Endothelial cell of umbilical vein (primary cell): ENCODE measurements around the gene RTBDN. TPM values are rescaled to one million over a fixed set of nuclear protein-coding genes. Genes with fewer than 3 reads are reported as not detected.

Source experiments
- BruUV-seq: library from RNA; stranded (reverse); fragments of 400-500 nt; replicated peaks from 2 replicates; lab custom pipeline; 2021; lab: Mats Ljungman, UMichigan
- CTCF ChIA-PET: fragments of 300-600, 350-600 bp; sonication (Branson Sonifier 250); formaldehyde crosslinking; loops from one replicate; lab custom pipeline; 2021; ENCODE audit warnings: antibody characterized with exemption, inconsistent platforms; lab: Charles Lee
- POLR2A ChIA-PET: fragments of 300-600, 350-600 bp; sonication (Branson Sonifier 250); formaldehyde crosslinking; loops from one replicate; lab custom pipeline; 2021; ENCODE audit warnings: antibody characterized with exemption, inconsistent platforms; lab: Charles Lee
- DNase-seq: peaks from one replicate; pipeline ENCODE4 v3.0.0-alpha.2; 2011; ENCODE audit warnings: low read depth, low spot score
- FAIRE-seq: peaks from 2 replicates; lab custom pipeline; 2011; peaks lifted over from hg19 to GRCh38; lab: Jason Lieb, UNC
- H2AFZ ChIP-seq: 2 replicates; pipeline ENCODE4 v1.6.0; 2012; ENCODE audit warnings: low read depth, low read length, control low read depth, inconsistent platforms
- H3K27ac ChIP-seq: 2 replicates; pipeline ENCODE4 v1.5.1; 2011; ENCODE audit warnings: low read depth, mild to moderate bottlenecking, control low read depth, low read length, moderate library complexity; ENCODE audit not compliant: insufficient read depth
- H3K27me3 ChIP-seq, 2 experiments: 2 replicates each; pipeline versions ENCODE4 v1.6.0 to v1.6.1; 2011; ENCODE audit warnings: low read length in 2 of 2, mixed read lengths in 1 of 2; ENCODE audit not compliant: control insufficient read depth in 2 of 2, insufficient read depth in 2 of 2
- H3K36me3 ChIP-seq, 2 experiments: 2 replicates in 1 of 2; 3 replicates in 1 of 2; pipeline ENCODE4 v1.5.1; 2011; ENCODE audit warnings: low read length in 2 of 2, mild to moderate bottlenecking in 1 of 2, moderate library complexity in 1 of 2; ENCODE audit not compliant: control insufficient read depth in 2 of 2, insufficient read depth in 2 of 2; ENCODE audit errors: extremely low read depth in 1 of 2
- H3K4me1 ChIP-seq: 3 replicates; pipeline ENCODE4 v1.5.1; 2011; ENCODE audit warnings: mild to moderate bottlenecking, low read length; ENCODE audit not compliant: control insufficient read depth, insufficient read depth; ENCODE audit errors: extremely low read depth
- H3K4me2 ChIP-seq: 2 replicates; pipeline ENCODE4 v1.6.1; 2011; ENCODE audit warnings: low read length, control low read depth, mixed read lengths; ENCODE audit not compliant: insufficient read depth
- H3K4me3 ChIP-seq, 3 experiments: fragments of 200-600 bp in 1 of 3; sonication (generic), shearing (Covaris generic) in 1 of 3; replicated peaks in 1 of 3; 2 replicates each; pipeline ENCODE4 v1.5.1; 2011 to 2016; ENCODE audit warnings: control low read depth in 3 of 3, low read length in 3 of 3, mild to moderate bottlenecking in 2 of 3, inconsistent platforms in 1 of 3, low read depth in 1 of 3, moderate library complexity in 1 of 3; ENCODE audit not compliant: insufficient read depth in 1 of 3
- H3K79me2 ChIP-seq: 2 replicates; pipeline ENCODE4 v1.6.0; 2012; ENCODE audit warnings: low read length, inconsistent platforms; ENCODE audit not compliant: control insufficient read depth, insufficient read depth
- H3K9ac ChIP-seq: replicated peaks from 2 replicates; pipeline ENCODE3; 2011; ENCODE audit warnings: low read length, control low read depth; ENCODE audit not compliant: insufficient read depth; ENCODE audit errors: extremely low read depth
- H3K9me1 ChIP-seq: replicated peaks from 3 replicates; pipeline ENCODE4 v1.6.0; 2011; ENCODE audit warnings: mild to moderate bottlenecking, low read length; ENCODE audit not compliant: control insufficient read depth, insufficient read depth; ENCODE audit errors: extremely low read depth
- H3K9me3 ChIP-seq: replicated peaks from 2 replicates; pipeline ENCODE4 v1.5.1; 2012; ENCODE audit warnings: low read length, inconsistent platforms; ENCODE audit not compliant: control insufficient read depth, insufficient read depth
- H4K20me1 ChIP-seq: replicated peaks from 2 replicates; pipeline ENCODE3; 2011; ENCODE audit warnings: mild to moderate bottlenecking, low read length; ENCODE audit not compliant: control insufficient read depth, insufficient read depth; ENCODE audit errors: extremely low read depth
- FOS ChIP-seq: IDR thresholded peaks from 2 replicates; pipeline ENCODE4 v1.6.1; 2011; ENCODE audit warnings: mild to moderate bottlenecking, low read length, moderate library complexity, borderline replicate concordance; ENCODE audit not compliant: insufficient read depth
- POLR2A ChIP-seq: IDR thresholded peaks from 2 replicates; pipeline ENCODE4 v1.6.1; 2012; ENCODE audit warnings: low read depth, mild to moderate bottlenecking, control low read depth, low read length
- dilution Hi-C: fragments of 300-500 bp; cut with MboI; formaldehyde crosslinking; loops from one replicate; pipeline ENCODE4 v1.15.0; 2019; ENCODE audit warnings: low sequenced_read_pairs; ENCODE audit not compliant: extremely low pct_ligation_motif_present
- intact Hi-C: fragments of 100-400 bp; cut with micrococcal nuclease; formaldehyde crosslinking; loops from one replicate; pipeline ENCODE4 v1.10.0; 2022
- polyA plus RNA-seq, 4 experiments: library from polyadenylated mRNA; depleted of rRNA in 3 of 4; stranded (reverse) in 3 of 4; unstranded in 1 of 4; fragments of >200 nt; gene quantifications; 2 replicates each; pipeline versions ENCODE4 v1.2.1 to v1.2.3, GENCODE V29; 2011 to 2012; ENCODE audit warnings: missing spikeins in 1 of 4
- total RNA-seq: library from RNA; stranded (reverse); gene quantifications from 2 replicates; pipeline ENCODE4 v1.2.3, GENCODE V29; 2021
- TF ChIP-seq, protein P1 (sequence below): IDR thresholded peaks from 2 replicates; pipeline ENCODE4 v1.6.1; 2011; ENCODE audit not compliant: insufficient read depth, insufficient read length

RTBDN gene
- total and polyA plus RNA-seq, 2 donors (not counting 3 experiments of a cell fraction or from before 2014, with no cell fraction given): not detected

DNA sequence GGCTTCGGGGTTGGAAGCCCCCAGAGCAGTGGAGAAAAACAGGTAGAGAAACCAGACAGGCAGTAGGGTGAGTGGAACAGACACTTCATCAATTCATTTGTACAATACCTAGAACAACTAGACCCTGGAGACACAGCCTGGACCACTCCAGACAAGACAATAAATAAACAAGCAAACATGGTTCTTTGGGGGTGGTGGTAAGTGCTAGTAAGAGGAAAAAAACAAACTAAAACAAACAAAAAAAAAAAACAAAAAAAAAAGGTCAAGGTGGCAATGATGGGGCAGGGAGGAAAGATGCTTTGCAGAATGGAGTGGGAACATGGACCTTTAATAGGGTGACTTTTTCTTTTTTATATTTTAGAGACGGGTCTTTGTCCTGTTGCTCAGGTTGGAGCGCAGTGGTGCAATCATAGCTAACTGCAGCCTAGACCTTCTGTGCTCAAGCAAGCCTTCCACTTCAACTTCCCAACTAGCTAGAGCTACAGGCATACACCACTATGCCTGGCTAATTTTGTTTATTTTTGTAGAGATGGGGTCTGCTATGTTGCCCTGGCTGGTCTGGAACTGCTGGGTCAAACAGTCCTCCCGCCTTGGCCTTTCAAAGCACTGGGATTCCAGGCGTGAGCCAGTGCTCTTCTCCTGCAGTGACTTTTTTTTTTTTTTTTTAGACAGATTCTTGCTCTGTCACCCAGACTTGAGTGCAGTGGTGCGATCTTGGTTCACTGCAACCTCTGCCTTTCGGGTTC is 40.0 kb downstream of the RTBDN start:
- dilution Hi-C loops (no loop called here), intact Hi-C loops (no loop called here)
- Histone ChIP-seq H3K4me3 (peak overlapping the region in 2 of 3 experiments; percentile 27 to 76), H3K9ac (peak overlapping the region; percentile 74), H3K27me3 (no peaks in the 10 kb centered on the region), H3K9me3 (no peaks in the 10 kb centered on the region), H3K36me3 (peaks cover 0 to 3% of the 10 kb centered on the region in 2 experiments), H3K4me2 (peak overlapping the region; percentile 56), H3K4me1 (peaks cover 23% of the 10 kb centered on the region), H4K20me1 (no peaks in the 10 kb centered on the region), H3K27ac (peak overlapping the region; percentile 91), H2AFZ (peak overlapping the region; percentile 27), H3K9me1 (no peaks in the 10 kb centered on the region), H3K79me2 (peaks cover 14% of the 10 kb centered on the region)
- DNase-seq (no peak), FAIRE-seq (peak; percentile 38)
- BruUV-seq: no TSS peak
- CTCF ChIA-PET: interaction anchor here (4.5 to 13.8 kb wide), 3 partner anchors 18 to 53 kb away, joined by 30 to 524 read pairs (median 387); partner anchors contain the start of gene HOOK2
- no peak for TF ChIP-seq FOS
- TF ChIP-seq, protein P1, sequence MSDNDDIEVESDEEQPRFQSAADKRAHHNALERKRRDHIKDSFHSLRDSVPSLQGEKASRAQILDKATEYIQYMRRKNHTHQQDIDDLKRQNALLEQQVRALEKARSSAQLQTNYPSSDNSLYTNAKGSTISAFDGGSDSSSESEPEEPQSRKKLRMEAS: no peak
- TF ChIP-seq POLR2A: peak; percentile 34
- POLR2A ChIA-PET: interaction anchor here (0.7 to 4.1 kb wide), 3 partner anchors 12 to 64 kb away, joined by 3 to 94 read pairs (median 73); partner anchors contain the start of gene HOOK2
